ENCODE results near the gene FAM20C.

- TF ChIP-seq CTCF (IDR thresholded peaks at IDR 0.05 in 4 of 5, conservative IDR thresholded peaks at IDR 0.05 in 1 of 5), result no peak
- no peak for TF ChIP-seq POLR2A (IDR thresholded peaks at IDR 0.05)
These were observed 15.2 kb downstream of the FAM20C start for GRCh38 chr7:207418-208129.

All from gastrocnemius medialis (tissue), 4 donors.